ENCODE measurements around the gene SEC24C. TPM values are rescaled to one million over a fixed set of nuclear protein-coding genes. Genes with fewer than 3 reads are reported as not detected.
"Not testable (repeated sequence)": the region's sequence is repeated elsewhere in the genome, so short reads cannot be mapped to it uniquely, and the experiment has no call there.

SEC24C gene
- 10 to 100 TPM; 25.3 to 75.9 (median 40.1) TPM for total RNA-seq

GRCh38 chr10:73743905-73744663, at the start of gene SEC24C:
TSS of gene SEC24C (plus strand) at chr10:73744372. CDS start at chr10:73746833, 2,461 bp downstream.
- Histone ChIP-seq H3K27ac (peak within 1 kb of the TSS; percentile 91 to 93), H3K4me1 (peaks cover 3 to 8% of the 10 kb centered on the region in 2 donors), H3K27me3 (no peaks in the 10 kb centered on the region), H3K36me3 (no peaks in the 10 kb centered on the region), H3K4me3 (peak within 1 kb of the TSS; percentile 84 to 88), H3K9me3 (no peaks in the 10 kb centered on the region)
- peak; percentile 96 to 97 for DNase-seq
- TF ChIP-seq CTCF (IDR thresholded peaks at IDR 0.05), result no peak
- peak; percentile 54 to 71 for TF ChIP-seq POLR2A (IDR thresholded peaks at IDR 0.05)
- intact Hi-C loops (cut with DNase I; ENCODE audit: low total_unique reads), result no loop called here

- DNase-seq; intact Hi-C loops (cut with DNase I; ENCODE audit: low total_unique reads); H3K27ac ChIP-seq; H3K9me3 ChIP-seq; H3K4me3 ChIP-seq; H3K4me1 ChIP-seq; H3K27me3 ChIP-seq; H3K36me3 ChIP-seq: not testable (repeated sequence)
Observed at GRCh38 chr10:73695302-73695701, 48.9 kb upstream of the SEC24C start.

GRCh38 chr10:73697675-73698159, 46.5 kb upstream of the SEC24C start, which contains the start of gene AGAP5:
TSS of gene AGAP5 (minus strand) at chr10:73698109. CDS start at chr10:73697755, 354 bp downstream.
- H3K4me3 ChIP-seq; DNase-seq; H3K27ac ChIP-seq; H3K27me3 ChIP-seq; H3K4me1 ChIP-seq; H3K36me3 ChIP-seq; H3K9me3 ChIP-seq; intact Hi-C loops (cut with DNase I; ENCODE audit: low total_unique reads): not testable (repeated sequence)

- H3K27ac ChIP-seq; H3K27me3 ChIP-seq; H3K4me3 ChIP-seq; intact Hi-C loops (cut with DNase I; ENCODE audit: low total_unique reads); H3K9me3 ChIP-seq; H3K36me3 ChIP-seq; H3K4me1 ChIP-seq; DNase-seq: not testable (repeated sequence)
Observed at GRCh38 chr10:73698819-73699218, 45.4 kb upstream of the SEC24C start.

- H3K4me3 ChIP-seq; H3K27me3 ChIP-seq; H3K36me3 ChIP-seq; H3K4me1 ChIP-seq; H3K27ac ChIP-seq; DNase-seq; H3K9me3 ChIP-seq; intact Hi-C loops (cut with DNase I; ENCODE audit: low total_unique reads): not testable (repeated sequence)
Observed at GRCh38 chr10:73703924-73704323, 40.2 kb upstream of the SEC24C start.

GRCh38 chr10:73705506-73706072, 38.6 kb upstream of the SEC24C start:
- H3K27ac ChIP-seq; H3K27me3 ChIP-seq; H3K36me3 ChIP-seq; DNase-seq; H3K4me3 ChIP-seq; intact Hi-C loops (cut with DNase I; ENCODE audit: low total_unique reads); H3K4me1 ChIP-seq; H3K9me3 ChIP-seq: not testable (repeated sequence)

GRCh38 chr10:73706488-73706887, 37.7 kb upstream of the SEC24C start:
- H3K4me3 ChIP-seq; intact Hi-C loops (cut with DNase I; ENCODE audit: low total_unique reads); H3K4me1 ChIP-seq; H3K36me3 ChIP-seq; H3K27me3 ChIP-seq; H3K27ac ChIP-seq; DNase-seq; H3K9me3 ChIP-seq: not testable (repeated sequence)

GRCh38 chr10:73707628-73708027, 36.5 kb upstream of the SEC24C start:
- intact Hi-C loops (cut with DNase I; ENCODE audit: low total_unique reads); H3K27ac ChIP-seq: not testable (repeated sequence)

GRCh38 chr10:73708122-73708521, 36.0 kb upstream of the SEC24C start:
- DNase-seq; H3K27ac ChIP-seq; intact Hi-C loops (cut with DNase I; ENCODE audit: low total_unique reads); H3K27me3 ChIP-seq; H3K4me3 ChIP-seq; H3K36me3 ChIP-seq; H3K9me3 ChIP-seq; H3K4me1 ChIP-seq: not testable (repeated sequence)

More at GRCh38 chr10:73707628-73708027, 36.5 kb upstream of the SEC24C start:
- not testable (repeated sequence) for DNase-seq, H3K4me3 ChIP-seq, H3K4me1 ChIP-seq, H3K27me3 ChIP-seq, H3K9me3 ChIP-seq, H3K36me3 ChIP-seq

GRCh38 chr10:73711683-73712082, 32.5 kb upstream of the SEC24C start:
- H3K9me3 ChIP-seq; H3K4me3 ChIP-seq; H3K36me3 ChIP-seq; intact Hi-C loops (cut with DNase I; ENCODE audit: low total_unique reads); H3K4me1 ChIP-seq; DNase-seq; H3K27me3 ChIP-seq; H3K27ac ChIP-seq: not testable (repeated sequence)

GRCh38 chr10:73713912-73714311, 30.3 kb upstream of the SEC24C start:
- H3K4me1 ChIP-seq; H3K4me3 ChIP-seq; H3K9me3 ChIP-seq; intact Hi-C loops (cut with DNase I; ENCODE audit: low total_unique reads); H3K36me3 ChIP-seq; DNase-seq; H3K27me3 ChIP-seq; H3K27ac ChIP-seq: not testable (repeated sequence)

- H3K27me3 ChIP-seq; H3K27ac ChIP-seq; H3K36me3 ChIP-seq; DNase-seq; intact Hi-C loops (cut with DNase I; ENCODE audit: low total_unique reads); H3K4me1 ChIP-seq; H3K4me3 ChIP-seq; H3K9me3 ChIP-seq: not testable (repeated sequence)
Observed at GRCh38 chr10:73714483-73714882, 29.7 kb upstream of the SEC24C start.

All from uterus (tissue), 4 donors.